ENCODE results near the gene GABBR2.

The GABBR2 gene

DNA sequence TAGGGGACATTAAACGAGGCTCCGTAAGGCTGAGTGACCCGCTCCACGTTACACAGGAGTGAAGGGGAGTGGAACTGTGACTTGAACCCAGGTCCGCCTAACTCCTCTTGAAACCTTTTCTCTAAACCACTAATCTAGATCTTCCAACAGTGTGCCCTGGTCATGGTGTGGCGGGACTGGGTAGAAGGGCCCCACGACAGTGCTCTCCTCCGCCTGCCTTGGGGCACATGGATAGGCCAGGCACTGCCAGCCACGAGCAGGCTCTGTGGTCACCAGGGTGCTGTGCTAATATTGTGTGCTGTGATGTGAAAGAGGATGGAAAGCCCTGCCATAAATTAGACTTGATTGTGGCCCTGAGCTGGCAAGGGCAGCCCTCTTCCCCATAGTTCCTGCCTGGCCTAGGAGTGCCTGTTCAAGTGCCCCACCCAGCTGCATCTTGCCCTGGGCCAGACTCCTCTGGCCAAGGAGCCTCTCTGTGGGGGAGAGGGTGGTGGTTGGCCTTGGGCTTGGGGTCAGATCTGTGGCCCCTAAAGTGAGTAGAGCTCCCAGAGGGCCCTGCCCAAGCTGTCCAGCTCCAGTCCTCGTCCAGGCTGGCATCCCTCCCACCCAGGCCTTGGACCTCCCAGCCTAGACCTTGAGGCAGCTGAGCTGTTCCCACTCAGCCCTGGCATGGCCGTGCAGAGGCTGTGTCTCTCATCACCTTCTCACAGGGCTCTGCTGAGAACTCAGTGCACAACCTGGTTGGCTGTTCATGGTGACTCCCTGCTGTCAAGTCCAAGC, 385.5 kb downstream of the GABBR2 start:
- DNase-seq (ENCODE audit: low read depth in 2 of 2): no peak

DNA sequence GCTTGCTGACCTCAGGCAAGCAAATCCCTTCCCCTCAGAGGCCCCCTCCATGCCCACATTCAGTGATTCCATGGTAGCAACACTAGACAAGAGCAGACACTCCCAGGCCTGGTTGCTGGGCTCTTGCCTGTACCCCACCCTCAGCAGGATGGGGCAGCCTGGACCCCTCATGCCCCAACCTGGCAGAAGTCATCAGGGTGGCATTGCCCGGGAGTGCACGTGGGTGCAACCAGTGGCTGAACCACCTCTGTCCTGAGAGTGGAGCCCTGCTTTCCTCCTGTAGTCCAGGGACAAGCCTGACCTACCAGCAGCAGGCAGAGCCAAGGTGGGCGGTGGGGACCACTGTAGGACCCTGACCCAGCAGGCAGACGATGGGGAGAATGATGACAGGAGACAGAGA, 387.5 kb downstream of the GABBR2 start:
- DNase-seq (ENCODE audit: low read depth in 2 of 2): no peak

DNA sequence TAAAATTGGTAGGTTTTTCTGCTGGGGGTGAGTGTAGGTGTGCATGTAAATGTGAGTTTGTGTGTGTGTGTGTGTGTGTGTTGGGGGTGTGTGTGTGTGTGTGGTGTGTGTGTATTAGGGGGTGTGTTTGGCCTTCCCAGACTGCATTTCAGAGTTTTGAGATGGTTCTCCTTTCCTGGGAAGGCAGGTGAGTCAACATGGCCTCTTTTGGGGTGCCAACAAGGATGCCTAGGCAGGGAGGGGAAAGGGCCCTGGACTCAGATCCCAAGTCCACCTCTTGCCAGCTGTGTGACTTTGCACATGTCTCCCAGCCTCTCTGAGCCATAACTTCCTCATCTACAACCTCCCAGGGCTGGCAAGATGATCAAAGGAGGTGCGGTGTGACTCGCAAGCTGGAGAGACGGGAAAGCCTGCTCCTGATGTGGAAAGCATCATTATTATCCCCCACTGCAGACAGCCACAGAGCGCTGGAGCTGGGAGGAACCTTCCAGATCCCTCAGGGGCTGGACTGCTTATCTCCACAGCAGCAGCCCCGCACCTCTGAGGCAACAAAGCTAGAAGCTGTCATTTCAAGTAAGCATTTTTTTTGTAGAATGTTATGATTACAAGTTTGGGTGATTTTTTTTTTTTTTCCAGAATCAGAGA, 389.8 kb downstream of the GABBR2 start:
- DNase-seq (ENCODE audit: low read depth in 2 of 2): no peak

DNA sequence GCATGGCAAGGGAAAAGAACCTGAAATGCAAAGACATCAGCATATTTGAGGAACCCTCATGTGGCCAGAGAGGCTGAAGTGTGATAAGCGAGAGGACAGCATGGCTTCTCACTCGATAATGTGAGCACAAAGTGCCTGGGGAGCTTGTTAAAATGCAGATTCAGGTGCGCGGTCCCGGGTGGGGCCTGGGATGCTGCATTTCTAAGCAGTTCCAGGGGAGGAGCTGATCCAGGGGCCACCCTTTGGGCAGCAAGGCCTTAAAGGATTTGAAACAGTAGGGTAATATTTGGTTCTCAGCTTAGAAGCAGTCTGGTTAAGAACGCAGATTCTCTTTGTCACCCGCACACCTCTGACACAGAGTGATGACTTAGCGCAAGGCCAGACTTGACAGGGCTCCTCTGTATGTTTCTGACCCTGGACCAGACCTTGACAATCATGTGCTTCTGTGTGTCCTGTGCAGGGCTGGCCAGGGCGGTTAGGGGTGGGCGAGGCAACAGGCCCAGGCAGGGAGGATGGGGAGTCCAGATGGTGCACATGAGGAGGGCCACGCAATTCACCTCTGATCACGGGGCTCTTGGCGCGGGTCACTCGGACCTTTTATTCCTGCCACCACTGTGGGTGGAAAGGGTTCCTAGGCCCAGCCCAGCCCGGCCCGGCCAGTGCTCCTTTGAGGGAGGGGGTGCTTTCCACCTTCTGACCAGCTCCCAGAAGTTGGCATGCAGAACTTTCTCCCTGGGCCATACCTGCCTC, 390.5 kb downstream of the GABBR2 start:
- DNase-seq (ENCODE audit: low read depth in 2 of 2): no peak

DNA sequence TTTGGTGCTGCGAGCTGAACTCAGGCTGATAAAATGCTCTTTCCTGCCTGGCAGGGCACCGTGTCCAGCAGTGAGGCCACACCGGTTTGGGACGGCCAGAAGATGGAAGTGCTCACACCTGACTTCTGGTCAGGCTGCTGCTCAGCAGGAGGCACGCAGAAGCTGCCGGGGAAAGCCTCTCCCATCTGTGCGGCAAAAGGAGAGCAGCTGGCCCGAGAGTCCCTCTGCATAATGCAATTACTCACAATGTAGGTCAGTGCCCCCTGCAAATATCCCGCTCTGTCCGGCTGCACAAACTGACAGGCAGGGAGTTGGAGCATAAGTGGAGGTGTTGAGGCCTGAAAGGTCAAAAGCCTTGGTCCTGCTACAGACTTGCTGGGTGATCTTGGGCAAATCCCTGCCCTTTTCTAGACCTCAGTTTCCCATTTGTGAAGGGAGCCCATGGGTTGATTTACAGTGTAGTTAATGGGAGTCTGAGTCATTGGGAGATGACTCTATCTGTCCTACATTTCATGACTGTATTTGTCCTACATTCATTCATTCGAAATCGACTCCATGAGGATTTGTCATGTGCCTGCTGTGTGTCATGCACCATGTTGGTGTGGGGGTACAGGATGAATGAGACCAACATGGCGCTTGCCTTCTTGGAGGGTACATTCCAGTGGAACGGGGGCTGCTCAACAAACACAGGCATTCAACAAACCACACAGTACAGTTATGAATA, 391.4 kb downstream of the GABBR2 start:
- DNase-seq (ENCODE audit: low read depth in 2 of 2): no peak

DNA sequence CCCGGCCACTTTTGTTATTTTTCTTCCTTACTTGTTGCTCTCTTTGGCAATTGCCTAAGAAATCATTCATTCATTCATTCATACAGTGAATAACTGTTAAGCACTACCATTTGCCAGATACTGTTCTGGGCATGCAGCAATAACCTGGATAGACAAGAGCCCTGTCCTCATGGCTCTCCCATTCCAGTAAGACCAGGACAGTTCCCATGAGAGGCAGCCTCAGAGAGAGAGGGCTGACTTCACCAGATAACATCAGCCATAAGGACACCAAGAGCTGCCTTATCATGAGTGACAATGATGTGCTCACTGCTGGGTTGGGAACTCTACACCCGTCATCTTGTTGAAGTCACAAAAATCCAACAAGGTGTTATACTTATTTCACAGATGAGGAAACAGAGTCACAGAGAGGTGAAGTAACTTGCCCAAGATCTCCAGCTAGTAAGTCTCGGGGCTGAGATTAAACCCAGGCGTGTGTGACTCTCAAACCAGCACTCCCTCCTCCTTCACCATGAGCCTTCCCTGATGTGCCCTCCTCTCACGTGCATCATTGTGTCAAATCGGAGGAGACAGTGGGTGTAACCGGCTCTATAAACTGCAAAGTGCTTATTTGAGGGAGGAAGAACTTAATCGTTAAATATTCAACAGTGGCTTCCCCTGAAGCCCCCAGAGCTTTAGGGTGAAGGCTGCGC, 392.1 kb downstream of the GABBR2 start:
- no peak for DNase-seq (ENCODE audit: low read depth in 2 of 2)

DNA sequence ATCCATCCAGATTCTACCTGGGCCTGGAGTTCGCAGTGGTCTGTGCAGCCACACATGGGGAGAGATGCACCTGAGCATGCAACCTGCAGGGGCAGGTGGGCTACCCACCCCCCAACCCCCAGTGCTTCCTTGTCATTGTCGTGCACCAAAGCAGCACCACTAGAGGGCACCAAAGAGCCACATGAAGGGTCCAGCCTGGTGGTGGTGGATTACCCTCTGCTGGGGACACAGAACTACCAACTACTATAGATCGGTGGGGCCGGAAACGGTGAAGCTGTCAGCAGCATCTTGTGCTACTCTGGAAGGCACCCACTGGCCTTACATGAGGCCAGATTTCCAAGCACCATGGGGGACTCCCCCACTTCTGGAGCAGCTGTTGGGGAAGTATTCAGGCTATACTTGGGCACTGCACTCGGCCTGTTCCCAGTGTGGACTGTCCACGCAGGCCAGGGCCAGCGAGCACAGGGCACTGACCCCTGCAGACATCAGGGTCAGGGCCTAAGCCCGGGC, 393.1 kb downstream of the GABBR2 start:
- peak; percentile 54 to 75 for DNase-seq (ENCODE audit: low read depth in 2 of 2)

DNA sequence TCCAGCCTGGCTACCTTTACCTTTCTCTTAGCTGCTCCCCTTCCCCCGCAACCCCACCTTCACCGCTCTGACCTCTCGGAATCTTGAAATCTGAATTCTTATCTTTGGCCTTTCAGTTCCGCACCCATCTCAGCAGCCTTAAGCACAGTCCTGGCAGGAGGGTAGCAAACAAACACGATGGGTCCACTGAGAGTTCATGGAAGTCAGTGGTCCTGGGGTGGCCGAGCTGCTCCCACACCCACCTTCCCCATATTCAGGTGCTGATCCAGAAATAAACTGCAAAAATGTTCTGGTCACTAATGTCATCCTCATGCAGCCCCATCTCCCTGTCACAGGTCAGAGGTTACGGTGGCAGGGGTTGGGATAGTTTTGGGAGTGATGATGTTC, 393.7 kb downstream of the GABBR2 start:
- no peak for DNase-seq (ENCODE audit: low read depth in 2 of 2)

GRCh38 chr9:98314381-98315066, 394.2 kb downstream of the GABBR2 start:
- no peak for DNase-seq (ENCODE audit: low read depth in 2 of 2)

GRCh38 chr9:98312365-98312764, 396.4 kb downstream of the GABBR2 start:
- DNase-seq (ENCODE audit: low read depth in 2 of 2): no peak

GRCh38 chr9:98311541-98311940, 397.2 kb downstream of the GABBR2 start:
- no peak for DNase-seq (ENCODE audit: low read depth in 2 of 2)

DNA sequence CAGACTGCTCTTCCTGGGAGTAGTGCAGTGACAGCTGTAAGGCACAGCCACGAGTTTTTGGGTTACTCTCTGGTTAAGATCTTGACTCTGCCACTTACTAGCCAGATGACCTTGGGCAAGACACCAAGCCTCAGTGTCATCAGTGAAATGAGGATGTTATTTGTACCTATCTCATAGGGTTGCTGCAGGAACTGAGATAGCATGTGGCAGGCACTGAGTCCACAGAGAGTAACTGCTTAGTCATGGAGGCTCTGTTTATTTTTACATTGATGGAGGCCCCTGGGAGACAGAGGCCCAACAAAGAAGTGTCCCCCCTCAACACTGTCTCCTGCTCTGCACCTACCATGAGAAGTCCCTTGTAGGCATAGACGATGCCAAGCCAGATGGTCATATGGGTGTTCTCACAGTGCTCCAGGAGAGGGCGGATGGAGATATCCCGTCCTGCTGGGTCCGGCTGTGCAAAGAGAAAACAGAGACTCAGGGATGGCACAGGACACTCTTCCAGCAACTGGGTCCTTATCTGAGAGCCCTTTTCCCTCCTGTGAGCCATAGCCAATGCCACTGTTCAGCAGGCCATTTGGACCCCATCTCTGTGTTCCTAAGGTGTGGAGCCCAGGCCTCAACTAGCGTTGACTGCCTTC, 397.9 kb downstream of the GABBR2 start:
- DNase-seq (ENCODE audit: low read depth in 2 of 2): no peak

DNA sequence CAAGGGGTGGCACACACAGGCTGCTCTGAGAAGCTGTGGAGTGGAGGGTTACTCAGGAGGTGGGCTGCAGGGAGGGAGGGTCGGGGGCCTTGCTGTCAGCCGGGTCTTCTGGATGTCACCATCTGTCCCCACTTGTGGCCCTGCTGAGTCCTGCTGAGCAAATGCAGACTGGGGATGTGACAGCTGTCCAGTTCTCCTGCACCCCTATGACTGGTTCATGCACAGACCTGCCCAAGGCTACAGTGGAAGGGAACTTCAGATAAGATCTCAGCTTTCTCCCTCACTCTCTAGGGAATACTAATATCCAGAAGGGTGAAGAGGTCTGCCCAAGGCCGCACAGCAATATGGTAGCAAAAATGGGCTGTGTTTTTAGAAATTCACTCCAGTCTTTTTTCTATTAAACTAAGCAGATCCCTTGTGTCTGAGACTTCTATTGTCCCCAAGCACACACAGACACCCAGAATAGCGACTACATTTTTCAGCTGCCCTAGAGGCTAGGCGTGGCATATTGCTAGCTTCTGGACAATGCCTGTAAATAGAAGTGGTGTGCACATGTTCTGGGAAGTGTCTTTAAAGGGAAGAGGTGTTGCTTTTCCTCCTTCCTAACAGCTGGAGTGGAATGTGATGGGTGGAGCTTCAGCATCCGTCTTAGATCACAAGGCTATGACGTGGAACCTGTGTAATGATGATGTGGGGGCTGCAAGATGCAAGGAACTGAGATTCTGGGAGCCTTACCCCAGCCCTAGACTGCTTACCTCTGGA, 402.2 kb downstream of the GABBR2 start:
- DNase-seq (ENCODE audit: low read depth in 2 of 2): no peak

- no peak for DNase-seq (ENCODE audit: low read depth in 2 of 2)
Measured at GRCh38 chr9:98304381-98304780, 404.4 kb downstream of the GABBR2 start.

DNA sequence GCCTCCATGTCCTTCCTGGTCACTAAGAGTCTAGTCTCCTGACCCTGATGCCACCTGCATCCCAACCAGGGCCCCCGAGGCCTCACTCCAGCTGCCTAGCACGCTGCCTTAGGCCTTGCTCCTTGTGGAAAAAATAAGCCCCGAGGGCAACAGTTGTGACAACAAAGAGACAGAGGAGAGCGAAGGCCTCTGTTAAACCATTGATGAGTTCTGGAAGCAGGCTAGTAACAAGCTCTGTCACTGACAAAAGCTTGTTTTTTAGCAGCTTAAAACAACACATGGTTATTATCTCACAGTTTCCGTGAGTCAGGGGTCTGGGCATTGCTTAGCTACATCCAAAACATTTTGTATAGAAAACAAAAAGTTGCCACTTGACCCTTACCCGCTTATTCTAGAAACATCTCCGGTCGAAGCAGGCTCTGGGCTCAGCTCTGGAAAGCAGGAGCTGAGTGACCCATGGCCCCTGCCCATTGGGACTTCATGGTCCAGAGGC, 405.1 kb downstream of the GABBR2 start:
- no peak for DNase-seq (ENCODE audit: low read depth in 2 of 2)

GRCh38 chr9:98302938-98303632, 405.6 kb downstream of the GABBR2 start:
- no peak for DNase-seq (ENCODE audit: low read depth in 2 of 2)

GRCh38 chr9:98302150-98302549, 406.6 kb downstream of the GABBR2 start:
- DNase-seq (ENCODE audit: low read depth in 2 of 2): no peak

DNA sequence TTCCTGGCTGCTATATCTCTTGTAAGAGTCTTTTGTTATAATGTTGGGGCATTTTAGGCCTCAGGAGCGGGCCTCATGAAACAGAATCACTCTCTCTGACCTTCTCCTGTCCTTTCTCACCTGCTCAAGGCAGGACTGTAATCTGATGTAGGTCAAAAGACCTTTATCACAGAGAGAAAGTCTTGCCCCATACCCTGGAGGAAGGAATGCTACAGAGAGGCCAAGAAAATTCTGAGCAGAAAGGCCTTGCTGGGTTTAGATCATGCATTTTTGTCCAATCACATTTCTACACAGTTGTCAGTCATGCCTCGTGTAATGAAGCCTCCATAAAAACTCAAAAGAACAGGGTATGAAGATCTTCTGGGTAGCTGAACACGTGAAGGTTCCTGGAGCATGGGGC, 408.1 kb downstream of the GABBR2 start:
- no peak for DNase-seq (ENCODE audit: low read depth in 2 of 2)

GRCh38 chr9:98298476-98298875, 410.3 kb downstream of the GABBR2 start:
- no peak for DNase-seq (ENCODE audit: low read depth in 2 of 2)

Measured in stimulated activated CD4-positive, alpha-beta T cell treated with anti-CD3 and anti-CD28 coated beads, Interleukin-12 subunit alpha, Interleukin-12 subunit beta, amount 100 ng/mL, for 24 hours (primary cell).